ENCODE data around the gene TATDN3.
"Not testable (repeated sequence)": the region's sequence is repeated elsewhere in the genome, so short reads cannot be mapped to it uniquely, and the experiment has no call there.

The TATDN3 gene

DNA sequence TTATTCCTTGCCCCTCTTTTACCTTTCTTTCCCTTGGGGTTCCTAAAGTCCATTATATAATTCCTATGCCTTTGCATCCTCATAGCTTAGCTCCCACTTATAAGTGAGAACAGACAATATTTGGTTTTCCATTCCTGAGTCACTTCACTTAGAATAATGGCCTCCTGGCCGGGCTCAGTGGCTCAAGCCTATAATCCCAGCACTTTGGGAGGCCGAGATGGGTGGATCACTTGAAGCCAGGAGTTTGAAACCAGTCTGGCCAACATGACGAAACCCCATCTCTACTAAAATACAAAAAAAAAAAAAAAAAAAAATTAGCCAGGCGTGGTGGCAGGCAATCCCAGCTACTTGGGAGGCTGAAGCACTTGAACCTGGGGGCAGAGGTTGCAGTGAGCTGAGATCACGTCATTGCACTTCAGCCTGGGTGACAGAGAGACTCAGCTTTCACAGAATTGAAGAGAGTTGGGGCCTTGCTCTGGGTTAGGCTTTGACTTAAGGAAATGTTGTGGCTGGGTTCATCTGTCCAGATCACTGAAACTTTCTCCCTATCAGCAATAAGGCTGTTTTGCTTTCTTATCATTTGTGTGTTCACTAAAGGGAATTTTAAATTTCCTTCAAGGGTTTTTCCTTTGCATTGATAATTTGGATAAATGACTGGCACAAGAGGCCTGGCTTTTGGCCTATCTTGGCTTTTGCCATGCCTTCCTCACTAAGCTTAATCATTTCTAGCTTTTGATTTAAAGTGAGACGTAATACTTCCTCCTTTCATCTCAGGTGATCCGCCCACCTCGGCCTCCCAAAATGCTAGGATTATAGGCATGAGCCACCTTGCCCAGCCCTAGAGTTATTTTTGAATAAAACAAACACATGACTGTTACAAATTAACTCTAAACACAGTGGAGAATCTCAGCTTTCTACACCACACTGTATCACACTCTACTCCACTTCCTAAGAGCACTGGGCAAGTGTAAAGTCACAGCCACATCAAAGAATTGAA, 41.8 kb downstream of the TATDN3 start:
- DNase-seq = not testable (repeated sequence)

- DNase-seq = no peak
These were observed 46.5 kb downstream of the TATDN3 start for GRCh38 chr1:212838145-212838544.

- not testable (repeated sequence) for DNase-seq
These were observed 52.8 kb downstream of the TATDN3 start for GRCh38 chr1:212844521-212844920.

DNA sequence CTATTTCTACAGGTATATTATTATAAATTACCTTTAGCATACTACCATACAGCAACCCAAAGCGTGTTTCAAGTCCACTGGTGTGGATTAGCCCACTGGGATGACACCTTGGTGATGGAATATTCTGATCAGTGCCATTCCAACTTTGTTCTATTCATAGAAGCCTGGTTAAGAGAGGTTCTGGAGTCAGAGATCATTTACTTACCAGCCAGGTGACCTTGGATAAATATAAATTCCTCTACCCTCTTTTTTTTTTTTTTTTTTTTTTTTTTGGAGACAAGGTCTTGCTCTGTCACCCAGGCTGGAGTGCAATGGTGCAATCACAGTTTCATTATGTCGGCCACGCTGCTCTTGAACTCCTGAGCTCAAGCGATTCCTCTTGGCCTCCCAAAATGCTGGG, 55.9 kb downstream of the TATDN3 start, which contains the start of gene SPATA45:
Gene SPATA45, minus strand, starts transcription at position 101 of the 400 bp plus-strand sequence. CDS start 11,500 bp downstream, outside the sequence.
- DNase-seq = no peak

- DNase-seq = no peak
These were observed 60.5 kb downstream of the TATDN3 start for GRCh38 chr1:212852105-212852688.

- DNase-seq = no peak
These were observed 62.0 kb downstream of the TATDN3 start for GRCh38 chr1:212853658-212854057.

GRCh38 chr1:212856755-212857154, 65.1 kb downstream of the TATDN3 start:
- no peak for DNase-seq

- peak; percentile 96 for DNase-seq
These were observed 66.3 kb downstream of the TATDN3 start, which contains the start of gene FLVCR1 for GRCh38 chr1:212857992-212858460. FLVCR1 (plus strand) TSS chr1:212858275; CDS start chr1:212858453, 178 bp downstream.

DNA sequence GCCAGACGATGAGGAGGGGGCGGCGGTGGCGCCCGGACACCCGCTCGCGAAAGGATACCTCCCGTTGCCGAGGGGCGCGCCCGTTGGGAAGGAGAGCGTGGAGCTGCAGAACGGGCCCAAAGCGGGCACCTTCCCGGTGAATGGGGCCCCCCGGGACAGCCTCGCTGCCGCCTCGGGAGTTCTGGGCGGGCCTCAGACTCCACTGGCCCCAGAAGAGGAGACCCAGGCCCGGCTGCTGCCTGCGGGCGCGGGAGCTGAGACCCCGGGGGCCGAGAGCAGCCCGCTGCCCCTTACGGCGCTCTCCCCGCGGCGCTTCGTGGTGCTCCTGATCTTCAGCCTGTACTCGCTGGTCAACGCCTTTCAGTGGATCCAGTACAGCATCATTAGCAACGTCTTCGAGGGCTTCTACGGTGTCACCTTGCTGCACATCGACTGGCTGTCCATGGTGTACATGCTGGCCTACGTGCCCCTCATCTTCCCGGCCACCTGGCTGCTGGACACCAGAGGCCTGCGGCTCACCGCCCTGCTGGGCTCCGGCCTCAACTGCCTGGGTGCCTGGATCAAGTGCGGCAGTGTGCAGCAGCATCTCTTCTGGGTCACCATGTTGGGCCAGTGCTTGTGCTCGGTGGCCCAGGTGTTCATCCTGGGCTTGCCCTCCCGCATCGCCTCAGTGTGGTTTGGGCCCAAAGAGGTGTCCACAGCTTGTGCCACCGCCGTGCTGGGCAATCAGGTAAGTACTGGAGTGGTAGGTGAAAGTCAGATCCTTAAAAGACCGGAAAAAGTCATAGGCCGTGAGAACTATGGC, 67.0 kb downstream of the TATDN3 start:
- DNase-seq = peak; percentile 46

- DNase-seq = peak; percentile 93
These were observed 69.3 kb downstream of the TATDN3 start for GRCh38 chr1:212860713-212861581.

DNA sequence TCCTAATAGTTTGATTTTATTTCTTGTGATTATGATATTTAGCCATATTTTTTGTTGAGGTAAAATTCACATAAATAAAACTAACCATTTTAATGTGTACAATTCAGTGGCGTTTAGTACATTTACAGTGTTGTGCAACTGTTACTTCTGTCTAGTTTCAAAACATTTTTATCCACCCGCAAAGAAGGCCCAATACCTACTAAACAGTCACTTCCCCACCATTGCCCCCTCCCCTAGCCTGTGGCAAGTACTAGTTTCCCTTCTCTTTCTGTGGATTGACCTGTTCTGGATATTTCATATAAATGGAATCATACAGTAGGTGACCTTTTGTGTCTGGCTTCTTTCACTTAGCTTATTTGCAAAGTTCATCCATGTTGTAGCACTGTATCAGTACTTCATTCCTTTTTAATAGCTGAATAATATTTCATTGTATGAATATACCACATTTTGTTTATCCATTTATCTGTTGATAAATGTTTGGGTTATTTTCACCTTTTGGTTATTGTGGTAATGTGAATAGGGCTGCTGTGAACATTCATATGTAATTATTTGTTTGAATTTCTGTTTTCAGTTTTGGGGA, 70.5 kb downstream of the TATDN3 start:
- DNase-seq = no peak

DNA sequence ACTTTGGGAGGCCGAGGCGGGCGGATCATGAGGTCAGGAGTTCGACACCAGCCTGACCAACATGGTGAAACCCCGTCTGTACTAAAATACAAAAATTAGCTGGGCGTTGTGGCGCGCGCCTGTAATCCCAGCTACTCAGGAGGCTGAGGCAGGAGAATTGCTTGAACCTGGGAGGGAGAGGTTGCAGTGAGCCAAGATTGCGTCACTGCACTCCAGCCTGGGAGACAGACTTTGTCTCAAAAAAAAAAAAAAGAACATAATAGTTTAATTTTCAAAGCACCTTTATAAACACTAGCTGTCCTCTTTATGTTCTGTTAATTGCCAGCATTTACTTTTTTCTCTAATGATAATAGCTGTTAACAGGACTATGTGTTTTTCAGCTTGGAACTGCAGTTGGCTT, 71.7 kb downstream of the TATDN3 start:
- DNase-seq = not testable (repeated sequence)

DNA sequence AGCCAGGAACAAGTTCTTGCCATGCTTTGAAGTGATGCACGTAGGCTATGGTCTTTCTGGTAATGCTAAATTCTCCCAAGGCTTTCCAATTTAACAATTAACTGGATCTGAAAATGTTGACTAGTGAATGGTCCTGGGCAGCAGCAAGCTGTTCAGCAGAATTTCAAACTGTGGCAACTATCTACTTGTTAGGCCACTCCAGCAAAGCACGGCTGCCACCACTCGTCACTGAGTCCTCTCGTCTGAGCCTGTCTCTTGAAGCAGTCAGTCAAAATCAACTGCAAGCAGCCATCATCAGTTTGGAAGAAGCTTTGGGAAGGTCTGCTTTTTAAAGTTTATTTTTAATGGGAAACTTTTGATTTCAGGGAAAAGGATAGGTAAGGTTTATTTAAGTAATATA, 72.5 kb downstream of the TATDN3 start:
- DNase-seq = no peak
